ENCODE results near the gene SLC39A6.

The SLC39A6 gene

GRCh38 chr18:36157441-36157840 is 28.3 kb upstream of the SLC39A6 start:
- no peaks in the 10 kb centered on the region for H3K4me1 ChIP-seq (ENCODE audit: insufficient read depth, low read length, poor library complexity, severe bottlenecking)
- peaks cover 3% of the 10 kb centered on the region for H4K20me1 ChIP-seq (ENCODE audit: insufficient read depth, low read length, poor library complexity, severe bottlenecking)
- H3K79me2 ChIP-seq (ENCODE audit: insufficient read depth, low read length): no peaks in the 10 kb centered on the region
- no peak overlapping the region for H3K4me2 ChIP-seq (ENCODE audit: low read depth, low read length, poor library complexity, severe bottlenecking)
- no peak overlapping the region for H3K9ac ChIP-seq (ENCODE audit: low read depth, low read length, poor library complexity, severe bottlenecking)
- H3K27me3 ChIP-seq (ENCODE audit: insufficient read depth, low read length, poor library complexity, severe bottlenecking): no peaks in the 10 kb centered on the region
- H2AFZ ChIP-seq (ENCODE audit: low read length): no peak overlapping the region
- TF ChIP-seq CTCF (conservative IDR thresholded peaks at IDR 0.05; ENCODE audit: low read length): no peak
- TF ChIP-seq EZH2phosphoT487 (IDR thresholded peaks at IDR 0.05; ENCODE audit: borderline replicate concordance): no peak
- H3K36me3 ChIP-seq (ENCODE audit: insufficient read depth, low read length): peaks cover 94% of the 10 kb centered on the region; the same call in 1 of the 2 replicates
- H3F3A ChIP-seq (ENCODE audit: low read depth): no peaks in the 10 kb centered on the region
- H3K9me2 ChIP-seq (replicated peaks; ENCODE audit: low read depth, low read length): no peaks in the 10 kb centered on the region
- H3K9me3 ChIP-seq (ENCODE audit: insufficient read depth, low read depth, low read length): no peaks in the 10 kb centered on the region
- H3K4me3 ChIP-seq (ENCODE audit: low read length, poor library complexity, severe bottlenecking): no peak overlapping the region

- Histone ChIP-seq H3K4me3 (ENCODE audit: low read length, poor library complexity, severe bottlenecking) (no peak overlapping the region), H3K9me3 (ENCODE audit: insufficient read depth, low read depth, low read length) (no peaks in the 10 kb centered on the region), H3K9ac (ENCODE audit: low read depth, low read length, poor library complexity, severe bottlenecking) (no peak overlapping the region), H3K79me2 (ENCODE audit: insufficient read depth, low read length) (no peaks in the 10 kb centered on the region), H3K9me2 (replicated peaks; ENCODE audit: low read depth, low read length) (no peaks in the 10 kb centered on the region), H3K4me2 (ENCODE audit: low read depth, low read length, poor library complexity, severe bottlenecking) (no peak overlapping the region), H3F3A (ENCODE audit: low read depth) (no peaks in the 10 kb centered on the region), H3K4me1 (ENCODE audit: insufficient read depth, low read length, poor library complexity, severe bottlenecking) (no peaks in the 10 kb centered on the region), H3K27me3 (ENCODE audit: insufficient read depth, low read length, poor library complexity, severe bottlenecking) (no peaks in the 10 kb centered on the region), H2AFZ (ENCODE audit: low read length) (no peak overlapping the region), H4K20me1 (ENCODE audit: insufficient read depth, low read length, poor library complexity, severe bottlenecking) (no peaks in the 10 kb centered on the region), H3K36me3 (ENCODE audit: insufficient read depth, low read length) (peaks cover 87% of the 10 kb centered on the region; the same call in 1 of the 2 replicates)
- TF ChIP-seq EZH2phosphoT487 (IDR thresholded peaks at IDR 0.05; ENCODE audit: borderline replicate concordance) (no peak), CTCF (conservative IDR thresholded peaks at IDR 0.05; ENCODE audit: low read length) (no peak)
Observed at GRCh38 chr18:36155851-36156757, 27.0 kb upstream of the SLC39A6 start.

- Histone ChIP-seq H3K9ac (ENCODE audit: low read depth, low read length, poor library complexity, severe bottlenecking) (no peak overlapping the region), H3K4me2 (ENCODE audit: low read depth, low read length, poor library complexity, severe bottlenecking) (no peak overlapping the region), H3K9me2 (replicated peaks; ENCODE audit: low read depth, low read length) (no peaks in the 10 kb centered on the region), H2AFZ (ENCODE audit: low read length) (no peak overlapping the region), H3K79me2 (ENCODE audit: insufficient read depth, low read length) (no peaks in the 10 kb centered on the region), H3K27me3 (ENCODE audit: insufficient read depth, low read length, poor library complexity, severe bottlenecking) (no peaks in the 10 kb centered on the region), H3K4me3 (ENCODE audit: low read length, poor library complexity, severe bottlenecking) (no peak overlapping the region), H3K9me3 (ENCODE audit: insufficient read depth, low read depth, low read length) (no peaks in the 10 kb centered on the region), H3K36me3 (ENCODE audit: insufficient read depth, low read length) (peaks cover 85% of the 10 kb centered on the region; the same call in 1 of the 2 replicates), H4K20me1 (ENCODE audit: insufficient read depth, low read length, poor library complexity, severe bottlenecking) (no peaks in the 10 kb centered on the region), H3F3A (ENCODE audit: low read depth) (no peaks in the 10 kb centered on the region), H3K4me1 (ENCODE audit: insufficient read depth, low read length, poor library complexity, severe bottlenecking) (no peaks in the 10 kb centered on the region)
- no peak for TF ChIP-seq CTCF (conservative IDR thresholded peaks at IDR 0.05; ENCODE audit: low read length)
- no peak for TF ChIP-seq EZH2phosphoT487 (IDR thresholded peaks at IDR 0.05; ENCODE audit: borderline replicate concordance)
Observed at GRCh38 chr18:36153771-36154170, 24.6 kb upstream of the SLC39A6 start.

Data from Loucy (cell line).